GM10248 (cell line): ENCODE measurements around the gene CNTNAP2.

Experiments used
- CTCF ChIA-PET: fragments of 300-600 bp; sonication (Branson Sonifier 250); formaldehyde crosslinking; extraction: SDS; loops from one replicate; lab custom pipeline; 2021; ENCODE audit warnings: antibody characterized with exemption; lab: Yijun Ruan, JAX
- POLR2A ChIA-PET: fragments of 350-650 bp; sonication (Branson Sonifier 250); formaldehyde crosslinking; extraction: SDS; loops from one replicate; lab custom pipeline; 2020; ENCODE audit warnings: antibody characterized with exemption; lab: Yijun Ruan, JAX
- DNase-seq: peaks from one replicate; pipeline ENCODE4 v3.0.0; 2012; ENCODE audit errors: extremely low spot score
- TF ChIP-seq, protein P1 (sequence below): IDR thresholded peaks from 2 replicates; pipeline ENCODE4 v1.5.1; 2012; ENCODE audit warnings: mild to moderate bottlenecking, low read depth; ENCODE audit errors: extremely low read depth, missing control alignments, control extremely low read depth

CNTNAP2 gene

GRCh38 chr7:146830686-146831085, 714.1 kb downstream of the CNTNAP2 start:
- ChIA-PET POLR2A (no interaction called here), CTCF (no interaction called here)
- TF ChIP-seq, protein P1, sequence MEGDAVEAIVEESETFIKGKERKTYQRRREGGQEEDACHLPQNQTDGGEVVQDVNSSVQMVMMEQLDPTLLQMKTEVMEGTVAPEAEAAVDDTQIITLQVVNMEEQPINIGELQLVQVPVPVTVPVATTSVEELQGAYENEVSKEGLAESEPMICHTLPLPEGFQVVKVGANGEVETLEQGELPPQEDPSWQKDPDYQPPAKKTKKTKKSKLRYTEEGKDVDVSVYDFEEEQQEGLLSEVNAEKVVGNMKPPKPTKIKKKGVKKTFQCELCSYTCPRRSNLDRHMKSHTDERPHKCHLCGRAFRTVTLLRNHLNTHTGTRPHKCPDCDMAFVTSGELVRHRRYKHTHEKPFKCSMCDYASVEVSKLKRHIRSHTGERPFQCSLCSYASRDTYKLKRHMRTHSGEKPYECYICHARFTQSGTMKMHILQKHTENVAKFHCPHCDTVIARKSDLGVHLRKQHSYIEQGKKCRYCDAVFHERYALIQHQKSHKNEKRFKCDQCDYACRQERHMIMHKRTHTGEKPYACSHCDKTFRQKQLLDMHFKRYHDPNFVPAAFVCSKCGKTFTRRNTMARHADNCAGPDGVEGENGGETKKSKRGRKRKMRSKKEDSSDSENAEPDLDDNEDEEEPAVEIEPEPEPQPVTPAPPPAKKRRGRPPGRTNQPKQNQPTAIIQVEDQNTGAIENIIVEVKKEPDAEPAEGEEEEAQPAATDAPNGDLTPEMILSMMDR, result no peak
- DNase-seq, result no peak

DNA sequence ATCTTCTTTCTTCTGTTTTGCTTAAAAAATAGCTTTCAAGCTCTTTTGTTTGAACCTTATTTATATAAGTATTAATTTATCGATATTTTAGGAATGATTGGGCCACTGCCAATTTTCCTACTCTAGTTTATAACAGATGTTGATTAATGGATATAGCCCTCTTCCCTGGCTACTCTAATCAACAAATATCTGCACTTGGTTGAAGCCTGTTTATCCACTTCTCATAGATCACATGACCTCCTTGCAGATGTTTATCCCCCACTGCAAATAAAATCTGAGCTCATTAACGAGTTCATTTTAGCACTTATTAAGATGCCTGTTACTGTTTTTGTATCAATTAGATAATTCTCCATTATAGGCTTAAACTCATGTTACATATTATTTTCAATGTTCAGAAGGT, 715.3 kb downstream of the CNTNAP2 start:
- TF ChIP-seq, protein P1, result no peak
- ChIA-PET POLR2A (no interaction called here), CTCF (no interaction called here)
- no peak for DNase-seq

DNA sequence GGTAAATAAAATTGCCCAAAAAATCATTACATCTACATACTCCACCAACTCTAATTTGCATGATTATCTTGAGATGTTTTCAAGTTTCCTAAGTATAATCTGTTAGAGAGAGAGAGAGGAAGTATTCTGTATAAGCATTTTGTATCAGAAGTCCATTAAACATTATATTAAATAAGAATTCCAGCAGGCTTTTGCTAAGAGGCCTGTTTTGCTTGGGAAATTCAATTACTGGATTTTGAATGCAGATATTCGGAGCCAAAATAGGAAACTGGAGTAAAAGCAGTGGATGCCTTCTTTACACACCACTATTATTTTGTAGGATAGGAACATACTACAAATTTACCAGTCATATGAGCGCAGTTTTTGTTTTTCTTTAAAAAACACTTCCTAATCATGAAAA, 727.8 kb downstream of the CNTNAP2 start:
- TF ChIP-seq, protein P1, result no peak
- POLR2A ChIA-PET, result no interaction called here
- CTCF ChIA-PET, result no interaction called here
- no peak for DNase-seq

- ChIA-PET CTCF (no interaction called here), POLR2A (no interaction called here)
- no peak for DNase-seq
- TF ChIP-seq, protein P1, result no peak
Measured at GRCh38 chr7:146858690-146859089, 742.1 kb downstream of the CNTNAP2 start.

GRCh38 chr7:146861701-146862100, 745.1 kb downstream of the CNTNAP2 start:
- CTCF ChIA-PET, result no interaction called here
- TF ChIP-seq, protein P1, result no peak
- DNase-seq, result no peak
- POLR2A ChIA-PET, result no interaction called here

- TF ChIP-seq, protein P1, result no peak
- no peak for DNase-seq
- ChIA-PET CTCF (no interaction called here), POLR2A (no interaction called here)
Measured at GRCh38 chr7:146862415-146862814, 745.8 kb downstream of the CNTNAP2 start.

DNA sequence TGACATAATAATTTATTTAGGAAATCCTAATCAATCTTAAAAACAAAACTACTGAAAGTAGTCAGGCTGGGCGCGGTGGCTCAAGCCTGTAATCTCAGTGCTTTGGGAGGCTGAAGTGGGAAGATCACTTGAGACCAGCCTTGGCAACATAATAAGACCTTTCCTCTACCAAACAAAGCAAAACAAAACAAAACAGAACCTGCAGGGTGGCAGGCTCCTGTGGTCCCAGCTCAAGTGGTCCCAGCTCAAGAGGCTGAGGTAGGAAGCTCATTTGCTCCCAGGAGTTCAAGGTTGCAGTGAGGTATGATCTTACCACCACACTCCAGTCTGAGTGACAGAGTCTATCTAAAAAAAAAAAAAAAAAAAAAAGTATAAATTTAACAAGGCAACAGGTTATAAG, 748.0 kb downstream of the CNTNAP2 start:
- TF ChIP-seq, protein P1, result no peak
- no peak for DNase-seq
- ChIA-PET CTCF (interaction anchor here (1.0 to 2.0 kb wide), 2 partner anchors 11 to 35 kb away, joined by 3 to 4 read pairs; no protein-coding TSS in a partner anchor), POLR2A (no interaction called here)
